HG03469 (cell line): ENCODE results near the gene KRTAP5-1.
"Not testable (repeated sequence)": the region's sequence is repeated elsewhere in the genome, so short reads cannot be mapped to it uniquely, and the experiment has no call there.

Source experiments
- ATAC-seq: cut with Tn5 transposase; IDR thresholded peaks from one replicate; pipeline ENCODE4 v1.9.1; 2021; ENCODE audit warnings: mild to moderate bottlenecking, moderate library complexity, moderate number of reproducible peaks; ENCODE audit not compliant: unreplicated experiment

Gene KRTAP5-1, protein sequence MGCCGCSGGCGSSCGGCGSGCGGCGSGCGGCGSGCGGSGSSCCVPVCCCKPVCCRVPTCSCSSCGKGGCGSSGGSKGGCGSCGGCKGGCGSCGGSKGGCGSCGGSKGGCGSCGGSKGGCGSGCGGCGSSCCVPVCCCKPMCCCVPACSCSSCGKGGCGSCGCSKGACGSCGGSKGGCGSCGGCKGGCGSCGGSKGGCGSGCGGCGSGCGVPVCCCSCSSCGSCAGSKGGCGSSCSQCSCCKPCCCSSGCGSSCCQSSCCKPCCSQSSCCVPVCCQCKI

DNA sequence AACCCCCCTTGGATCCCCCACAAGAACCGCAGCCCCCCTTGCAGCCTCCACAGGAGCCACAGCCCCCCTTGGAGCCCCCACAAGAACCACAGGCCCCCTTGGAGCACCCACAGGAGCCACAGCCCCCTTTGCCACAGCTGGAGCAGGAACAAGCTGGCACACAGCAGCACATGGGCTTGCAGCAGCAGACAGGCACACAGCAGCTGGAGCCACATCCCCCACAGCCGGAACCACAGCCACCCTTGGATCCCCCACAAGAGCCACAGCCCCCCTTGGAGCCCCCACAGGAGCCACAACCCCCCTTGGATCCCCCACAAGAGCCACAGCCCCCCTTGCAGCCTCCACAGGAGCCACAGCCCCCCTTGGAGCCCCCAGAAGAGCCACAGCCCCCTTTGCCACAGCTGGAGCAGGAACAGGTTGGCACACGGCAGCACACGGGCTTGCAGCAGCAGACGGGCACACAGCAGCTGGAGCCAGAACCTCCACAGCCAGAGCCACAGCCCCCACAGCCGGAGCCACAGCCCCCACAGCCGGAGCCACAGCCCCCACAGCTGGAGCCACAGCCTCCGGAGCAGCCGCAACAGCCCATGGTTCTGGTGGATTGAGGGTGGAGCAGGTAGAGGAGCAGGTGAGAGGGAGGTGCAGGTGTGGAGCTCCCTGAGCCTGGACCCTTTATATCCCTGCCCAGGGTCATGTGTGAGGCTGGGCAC is at the start of gene KRTAP5-1:
Gene KRTAP5-1 (minus strand): TSS at position 623 of the 710 bp plus-strand sequence. CDS start 34 bp downstream, at position 589.
- ATAC-seq = not testable (repeated sequence)

DNA sequence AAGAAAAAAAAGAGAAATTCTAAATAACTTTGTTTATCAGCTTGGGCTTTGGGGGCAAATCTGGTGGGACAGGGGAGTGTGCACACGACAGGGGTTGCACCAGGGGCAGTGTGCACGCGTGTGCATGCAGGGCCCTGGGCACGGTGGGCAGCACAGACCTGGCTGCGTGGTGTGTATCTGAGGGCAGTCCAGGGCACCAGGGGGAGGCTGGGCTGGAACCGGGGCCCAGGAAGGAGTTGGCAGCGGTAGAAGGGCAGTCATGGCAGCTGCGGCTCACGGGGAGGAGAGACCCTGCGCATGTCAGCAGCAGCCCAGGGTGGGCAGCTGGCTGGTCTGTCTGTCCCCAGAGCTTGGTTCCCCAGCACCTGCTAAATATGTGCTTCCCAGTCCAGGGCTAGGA is 48.8 kb upstream of the KRTAP5-1 start:
- no peak for ATAC-seq

DNA sequence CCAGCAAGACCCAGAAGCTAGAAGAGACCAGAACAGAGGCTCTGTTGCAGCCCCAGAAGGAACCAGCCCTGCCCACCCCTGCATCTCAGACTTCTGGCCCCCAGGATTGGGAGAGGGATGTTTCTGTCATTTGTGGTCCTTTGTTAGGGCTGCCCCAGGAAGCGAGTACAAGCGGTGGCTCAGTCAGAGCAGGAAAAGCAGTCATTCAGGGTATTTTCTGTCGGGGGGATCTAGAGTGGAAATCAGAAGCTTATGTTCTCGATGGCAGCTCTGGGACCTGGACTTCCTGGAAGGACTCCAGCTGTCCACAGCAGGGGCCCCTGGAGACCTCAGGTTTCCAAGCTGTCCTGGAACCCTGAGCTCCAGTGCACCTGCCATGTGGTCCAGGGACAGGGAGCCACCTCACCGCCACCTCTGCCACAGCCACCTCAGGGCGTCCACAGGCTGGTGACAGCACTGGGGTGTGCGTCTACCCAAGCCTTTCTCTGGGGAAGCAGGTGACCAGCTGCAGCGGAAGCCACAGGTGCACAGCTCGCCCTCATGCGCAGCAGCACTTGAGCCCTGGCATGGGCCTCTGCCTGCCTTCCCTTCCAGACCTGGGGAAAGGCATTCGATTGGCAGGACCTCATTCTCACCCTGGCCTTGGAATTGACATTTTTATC is 47.1 kb upstream of the KRTAP5-1 start:
- ATAC-seq = no peak

DNA sequence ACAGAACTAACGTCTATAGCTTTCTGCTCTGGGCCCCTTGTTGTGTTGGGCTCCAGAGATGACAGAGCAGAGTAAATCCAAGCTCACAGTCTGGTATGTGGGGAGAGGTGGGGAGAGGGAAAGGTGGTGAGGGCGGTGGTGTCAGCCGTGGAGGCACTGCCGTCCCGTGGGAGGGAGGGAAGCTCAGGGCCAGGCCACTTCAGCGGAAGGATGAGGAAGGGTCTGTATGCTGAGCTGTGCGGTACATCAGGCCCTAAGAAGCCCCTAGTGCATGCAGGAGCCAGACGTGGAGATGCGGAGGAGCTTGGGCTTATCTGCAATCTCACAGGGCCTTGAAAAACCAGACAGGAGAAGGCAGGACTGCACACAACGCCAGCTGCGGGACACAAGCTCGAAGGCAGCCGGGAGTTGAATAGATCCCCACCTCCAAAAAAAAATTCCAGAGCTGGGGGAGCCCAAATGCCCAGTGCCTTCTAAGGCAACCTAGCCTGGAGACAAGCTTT is 46.0 kb upstream of the KRTAP5-1 start:
- ATAC-seq = no peak

DNA sequence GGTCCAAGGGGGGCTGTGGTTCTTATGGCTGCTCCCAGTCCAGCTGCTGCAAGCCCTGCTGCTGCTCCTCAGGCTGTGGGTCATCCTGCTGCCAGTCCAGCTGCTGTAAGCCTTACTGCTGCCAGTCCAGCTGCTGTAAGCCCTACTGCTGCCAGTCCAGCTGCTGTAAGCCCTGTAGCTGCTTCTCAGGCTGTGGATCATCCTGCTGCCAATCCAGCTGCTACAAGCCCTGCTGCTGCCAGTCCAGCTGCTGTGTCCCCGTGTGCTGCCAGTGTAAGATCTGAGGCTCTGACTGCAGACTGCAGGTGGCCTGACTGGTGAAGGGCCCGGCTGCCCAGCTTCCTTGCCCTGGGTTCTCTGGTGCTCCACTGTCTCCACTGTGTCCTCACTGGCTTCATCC is 45.2 kb upstream of the KRTAP5-1 start:
- no peak for ATAC-seq

DNA sequence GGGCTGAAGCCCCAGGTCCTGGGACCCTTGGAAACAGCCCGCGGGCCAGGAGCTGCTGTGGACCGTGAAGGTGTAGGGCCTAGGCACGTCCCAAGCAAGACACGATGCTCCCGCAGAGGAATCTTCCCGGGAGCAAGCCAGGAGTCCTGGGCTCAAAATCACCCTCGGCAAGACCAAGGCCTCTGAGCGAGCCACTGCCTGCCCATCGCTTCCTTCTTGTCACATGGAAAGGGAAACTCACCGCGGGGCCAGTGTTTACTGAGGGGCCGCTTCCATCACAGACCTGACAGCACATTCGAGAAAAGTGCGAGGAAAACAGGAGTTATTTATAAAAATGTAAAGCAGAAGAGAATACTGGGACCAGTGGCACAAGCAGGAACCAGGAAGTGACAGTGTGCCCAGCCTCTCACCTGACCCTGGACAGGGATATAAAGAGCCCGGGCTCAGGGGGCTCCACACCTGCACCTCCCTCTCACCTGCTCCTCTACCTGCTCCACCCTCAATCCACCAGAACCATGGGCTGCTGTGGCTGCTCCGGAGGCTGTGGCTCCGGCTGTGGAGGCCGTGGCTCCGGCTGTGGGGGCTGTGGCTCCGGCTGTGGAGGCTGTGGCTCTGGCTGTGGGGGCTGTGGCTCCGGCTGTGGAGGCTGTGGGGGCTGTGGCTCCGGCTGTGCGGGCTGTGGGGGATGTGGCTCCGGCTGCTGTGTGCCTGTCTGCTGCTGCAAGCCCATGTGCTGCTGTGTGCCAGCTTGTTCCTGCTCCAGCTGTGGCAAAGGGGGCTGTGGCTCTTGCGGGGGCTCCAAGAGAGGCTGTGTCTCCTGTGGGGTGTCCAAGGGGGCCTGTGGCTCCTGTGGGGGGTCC is 44.5 kb upstream of the KRTAP5-1 start, which contains the start of gene KRTAP5-5:
Gene KRTAP5-5 (plus strand): TSS at position 450 of the 860 bp plus-strand sequence. CDS start 66 bp downstream, at position 516.
- no peak for ATAC-seq

DNA sequence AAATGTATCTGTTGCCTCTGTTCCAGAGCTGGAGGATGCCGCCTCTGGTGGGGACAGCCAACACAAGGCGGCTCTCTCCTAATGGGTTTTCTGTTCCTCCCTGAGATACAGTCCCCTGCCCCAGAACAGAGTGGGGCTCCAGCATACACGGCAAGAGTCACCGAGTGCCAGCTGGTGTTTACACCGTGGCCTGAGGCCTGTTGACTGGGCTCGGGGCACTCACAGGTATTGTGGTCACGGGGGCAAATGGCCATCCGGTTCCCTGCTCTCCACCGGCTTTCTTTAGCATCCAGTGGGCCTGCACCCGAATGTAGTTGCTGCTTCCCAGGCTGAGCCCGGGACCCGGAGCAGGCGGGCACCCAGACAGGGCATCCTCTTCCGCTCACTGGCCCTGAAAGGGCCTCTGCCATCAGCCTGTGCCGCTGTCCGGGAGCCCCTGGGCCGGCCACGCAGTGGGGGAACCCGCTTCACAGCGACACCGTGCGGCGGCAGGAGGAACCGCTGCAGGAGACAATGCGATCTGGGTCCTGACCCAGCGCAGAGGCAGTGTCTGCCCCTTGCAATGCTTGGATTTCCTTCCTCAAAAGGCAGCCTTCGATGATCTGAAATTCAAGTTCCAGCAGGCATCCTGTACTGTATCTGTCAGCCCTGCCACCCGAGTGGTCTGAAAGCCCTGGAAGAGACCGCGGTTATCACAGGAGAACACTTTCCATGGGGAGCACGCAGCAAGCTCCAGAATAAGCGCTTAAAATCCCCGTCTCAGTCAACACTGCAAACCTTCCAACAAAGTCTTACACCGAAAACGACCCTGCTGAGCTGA is 43.6 kb upstream of the KRTAP5-1 start:
- ATAC-seq = no peak

DNA sequence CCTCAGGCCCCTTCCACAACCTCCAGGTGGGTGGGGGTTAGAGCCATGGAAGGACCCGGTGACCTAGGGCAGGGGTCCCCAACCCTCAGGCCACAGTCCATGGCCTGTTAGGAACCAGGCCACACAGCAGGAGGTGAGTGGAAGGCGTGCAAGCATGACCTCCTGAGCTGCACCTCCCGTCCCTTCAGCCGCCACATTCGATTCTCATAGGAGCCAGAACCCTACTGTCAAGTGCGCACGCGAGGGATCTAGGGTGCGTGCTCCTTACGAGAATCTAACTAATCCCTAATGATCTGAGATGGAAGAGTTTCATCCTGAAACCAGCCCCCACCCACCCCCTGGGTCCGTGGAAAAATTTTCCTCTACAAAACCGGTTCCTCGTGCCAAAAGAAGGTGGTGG is 40.5 kb upstream of the KRTAP5-1 start:
- no peak for ATAC-seq

DNA sequence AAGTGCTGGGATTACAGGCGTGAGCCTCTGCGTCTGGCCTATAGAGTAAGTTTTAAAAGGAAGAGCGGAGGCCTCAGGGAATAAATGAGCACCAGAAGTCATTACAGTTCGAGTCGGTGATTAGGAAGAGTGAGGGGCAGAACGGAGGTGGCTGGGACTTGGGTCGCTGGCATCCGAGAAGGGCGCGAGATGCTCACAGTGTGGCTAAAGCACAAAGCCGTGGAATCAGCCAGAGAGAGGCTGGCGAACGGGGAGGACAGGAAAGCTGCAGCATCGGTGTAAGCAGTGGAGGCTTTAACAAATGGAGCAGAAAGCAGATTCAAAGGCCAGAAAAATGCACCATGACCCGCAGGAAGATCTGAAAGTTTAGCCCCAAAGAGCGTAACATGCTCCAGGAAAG is 39.5 kb upstream of the KRTAP5-1 start:
- no peak for ATAC-seq

DNA sequence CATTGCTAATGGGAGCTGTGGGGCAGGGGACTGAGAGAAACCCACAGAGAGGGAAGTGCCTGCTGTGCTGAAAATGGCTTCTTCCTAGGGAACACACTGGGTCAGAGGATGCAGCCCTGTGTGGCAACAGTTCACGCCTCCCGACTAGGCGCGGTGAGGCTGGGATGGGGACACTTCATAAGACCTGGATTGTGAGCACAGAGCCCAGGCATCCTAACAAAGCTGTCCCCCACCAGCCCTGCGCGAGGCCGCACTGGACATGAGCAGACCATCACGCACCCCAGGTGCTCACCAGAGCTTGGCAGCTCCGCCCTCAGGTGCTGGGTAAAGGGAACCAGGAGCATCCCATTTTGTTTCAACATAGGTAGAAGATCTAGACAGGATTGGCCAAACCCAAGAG is 38.6 kb upstream of the KRTAP5-1 start:
- ATAC-seq = no peak

DNA sequence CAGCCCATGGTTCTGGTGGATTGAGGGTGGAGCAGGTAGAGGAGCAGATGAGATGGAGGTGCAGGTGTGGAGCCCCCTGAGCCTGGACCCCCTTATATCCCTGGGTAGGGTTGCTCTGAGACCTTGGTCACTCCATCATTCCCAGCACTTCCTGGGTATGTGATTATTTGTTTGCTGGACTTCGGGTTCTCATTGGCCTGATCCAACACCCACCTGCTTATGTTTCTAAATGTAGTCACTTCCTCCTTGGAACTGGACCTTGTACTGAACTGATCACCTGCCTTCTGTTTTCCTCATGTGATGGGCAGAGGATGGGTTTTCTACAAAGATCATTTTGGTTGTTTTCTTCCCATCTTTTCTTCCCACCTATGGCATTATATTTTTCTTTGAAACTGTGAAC is 37.0 kb upstream of the KRTAP5-1 start, which contains the start of gene KRTAP5-4:
Gene KRTAP5-4 (minus strand): TSS at position 53 of the 400 bp plus-strand sequence. CDS start 45 bp downstream, at position 8.
- ATAC-seq = no peak

DNA sequence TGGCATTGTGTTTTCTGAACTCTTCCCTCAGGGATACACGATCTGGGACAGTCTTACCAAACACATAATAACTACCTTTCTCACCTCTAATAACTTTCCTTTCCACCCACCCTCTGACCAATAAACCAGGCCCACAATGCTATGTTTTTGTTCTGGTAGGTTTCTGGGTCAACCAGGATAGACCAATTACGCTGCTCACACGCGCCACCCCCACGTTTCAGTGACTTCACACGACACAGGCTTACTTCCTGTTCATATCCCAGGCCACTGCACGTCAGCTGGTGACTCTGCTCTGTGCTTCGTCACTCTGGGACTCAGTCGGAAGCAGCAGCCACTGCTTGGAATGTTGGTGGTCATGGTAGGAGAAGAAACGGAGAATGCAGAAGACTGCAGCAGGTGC is 34.4 kb upstream of the KRTAP5-1 start:
- no peak for ATAC-seq

DNA sequence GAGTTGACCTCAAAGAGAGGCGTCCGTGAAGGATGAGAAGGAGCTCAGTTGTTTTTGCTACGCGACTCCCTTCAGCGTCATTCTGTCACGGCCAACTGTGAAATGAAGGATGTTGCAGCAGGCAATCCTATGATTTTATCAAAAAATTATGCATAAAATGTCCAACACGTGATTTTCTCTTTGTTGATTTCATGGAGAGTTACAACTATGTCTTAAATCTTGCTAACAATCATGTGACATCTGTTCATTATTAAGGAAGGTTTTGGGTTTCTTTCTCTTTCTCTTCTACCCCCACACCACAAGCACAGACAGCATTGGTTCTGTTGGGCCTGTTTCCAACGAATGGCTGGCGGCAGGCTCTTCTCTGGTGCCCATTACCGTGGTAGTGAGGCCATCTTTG is 33.1 kb upstream of the KRTAP5-1 start:
- ATAC-seq = no peak

DNA sequence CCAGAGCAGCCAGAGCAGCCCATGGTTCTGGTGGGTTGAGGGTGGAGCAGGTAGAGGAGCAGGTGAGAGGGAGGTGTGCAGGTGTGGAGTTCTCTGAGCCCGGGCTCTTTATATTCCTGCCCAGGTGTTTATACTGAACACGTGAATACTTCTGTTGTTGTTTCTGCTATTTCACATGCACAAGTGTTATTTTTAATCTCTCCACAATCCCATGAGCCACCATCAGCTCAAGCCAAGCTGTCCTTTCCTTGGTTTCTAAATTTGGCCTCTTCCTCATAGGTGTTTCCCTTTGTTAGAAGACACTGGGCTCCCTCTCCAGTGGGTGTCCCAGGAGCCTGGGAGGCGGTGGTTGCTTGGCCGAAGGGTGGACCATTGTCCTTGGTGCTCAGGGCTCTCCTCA is 23.3 kb upstream of the KRTAP5-1 start, which contains the start of gene KRTAP5-3:
Gene KRTAP5-3 (minus strand): TSS at position 101 of the 400 bp plus-strand sequence. CDS start 78 bp downstream, at position 23.
- no peak for ATAC-seq

DNA sequence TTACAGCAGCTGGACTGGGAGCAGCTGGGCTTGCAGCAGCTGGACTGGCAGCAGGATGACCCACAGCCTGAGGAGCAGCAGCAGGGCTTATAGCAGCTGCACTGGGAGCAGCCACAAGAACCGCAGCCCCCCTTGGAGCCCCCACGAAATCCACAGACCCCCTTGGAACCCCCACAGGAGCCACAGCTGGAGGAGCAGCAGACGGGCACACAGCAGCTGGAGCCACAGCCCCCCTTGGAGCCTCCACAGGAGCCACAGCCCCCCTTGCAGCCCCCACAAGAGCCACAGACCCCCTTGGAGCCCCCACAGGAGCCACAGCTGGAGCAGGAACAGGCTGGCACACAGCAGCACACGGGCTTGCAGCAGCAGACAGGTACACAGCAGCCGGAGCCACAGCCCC is 22.8 kb upstream of the KRTAP5-1 start:
- ATAC-seq = not testable (repeated sequence)

DNA sequence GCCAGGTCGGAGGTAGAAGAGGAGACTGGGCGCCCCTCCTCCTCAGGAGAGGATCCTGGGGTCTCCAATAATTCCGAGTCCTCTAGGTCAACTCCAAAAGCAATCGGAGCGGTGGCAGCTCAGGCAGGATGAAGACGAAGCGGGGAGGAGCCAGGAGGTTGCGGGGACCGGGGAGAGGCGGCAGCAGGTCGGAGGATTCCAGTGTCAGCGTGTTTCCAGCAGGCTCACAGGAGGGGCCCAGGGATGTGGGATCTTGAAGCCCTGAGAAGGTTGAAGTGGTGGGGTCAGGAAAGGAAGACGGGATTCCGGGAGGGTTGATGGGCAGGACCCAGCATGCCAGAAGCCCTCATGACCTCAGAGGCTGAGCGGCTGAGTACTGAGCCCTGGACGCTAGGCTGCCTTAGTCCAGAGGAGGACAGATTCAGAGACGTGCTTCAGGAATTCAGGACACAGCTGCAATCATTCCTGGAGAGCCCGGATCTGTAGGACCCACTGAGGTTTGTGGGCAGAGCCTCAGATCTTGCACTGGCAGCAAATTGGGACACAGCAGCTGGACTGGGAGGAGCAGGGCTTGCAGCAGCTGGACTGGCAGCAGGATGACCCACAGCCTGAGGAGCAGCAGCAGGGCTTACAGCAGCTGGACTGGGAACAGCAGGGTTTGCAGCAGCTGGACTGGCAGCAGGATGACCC is 22.2 kb upstream of the KRTAP5-1 start:
- not testable (repeated sequence) for ATAC-seq

DNA sequence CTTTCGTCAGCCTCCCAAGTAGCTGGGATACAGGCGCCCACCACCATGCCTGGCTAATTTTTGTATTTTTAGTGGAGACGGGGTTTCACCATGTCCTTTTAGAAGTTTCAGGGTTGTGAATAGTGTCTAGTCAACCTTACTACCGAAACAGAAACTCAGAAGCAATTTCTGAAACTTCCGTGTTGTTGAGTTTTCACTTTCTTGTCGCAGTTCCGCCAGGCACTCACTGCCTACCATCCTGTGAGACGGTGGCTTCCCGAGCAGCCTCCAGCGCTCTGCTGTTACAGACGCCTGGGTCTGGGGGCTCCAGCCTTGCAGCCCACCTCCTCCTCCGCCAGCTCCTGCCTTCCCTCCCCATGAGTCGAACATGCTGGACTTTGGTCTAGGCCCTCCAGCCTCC is 20.8 kb upstream of the KRTAP5-1 start:
- ATAC-seq = not testable (repeated sequence)

DNA sequence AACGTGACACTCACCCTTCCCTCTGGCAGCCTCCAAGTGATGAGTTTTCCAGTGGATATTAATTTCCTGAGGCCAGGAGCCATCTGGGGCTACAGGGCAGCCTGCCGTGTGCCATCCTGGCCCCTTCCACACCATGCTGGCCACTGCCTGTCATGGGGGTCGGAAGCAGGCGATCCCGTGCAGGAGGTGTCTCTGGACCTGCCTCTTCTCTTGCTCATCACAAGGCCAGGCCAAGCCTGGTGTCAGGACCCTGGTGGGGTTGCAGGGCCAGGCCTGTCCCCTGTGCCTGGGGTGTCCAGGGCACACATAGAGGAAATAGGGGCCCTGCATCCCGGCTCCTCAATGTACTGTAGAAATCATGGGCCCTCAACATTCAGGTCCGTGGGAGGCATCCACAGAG is 19.6 kb upstream of the KRTAP5-1 start:
- ATAC-seq = no peak

DNA sequence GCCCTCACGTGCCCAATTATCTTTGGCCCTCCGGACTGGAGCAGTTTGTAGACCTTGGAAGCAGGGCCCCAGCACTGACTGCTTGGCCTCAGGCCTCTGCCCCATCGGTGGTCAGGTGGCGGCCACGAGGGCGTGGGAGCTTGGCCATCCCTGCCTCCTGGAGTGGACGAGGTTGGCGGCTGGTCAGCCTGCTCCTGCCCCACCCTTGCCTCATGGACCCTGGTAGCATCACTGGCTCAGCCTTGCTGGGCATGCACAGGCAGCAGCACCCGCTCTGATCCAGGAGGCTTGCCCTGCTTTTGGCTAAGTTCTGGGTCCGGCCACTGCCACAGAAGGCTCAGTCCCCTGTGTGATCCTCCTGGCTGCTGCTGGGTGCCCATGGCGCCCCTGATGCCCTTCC is 19.1 kb upstream of the KRTAP5-1 start:
- ATAC-seq = no peak
